ENCODE data around the gene OBSCN. TPM values are rescaled to one million over a fixed set of nuclear protein-coding genes. Genes with fewer than 3 reads are reported as not detected.

The OBSCN gene
- total RNA-seq, 1 donor from 2014 or later, result 316 TPM

DNA sequence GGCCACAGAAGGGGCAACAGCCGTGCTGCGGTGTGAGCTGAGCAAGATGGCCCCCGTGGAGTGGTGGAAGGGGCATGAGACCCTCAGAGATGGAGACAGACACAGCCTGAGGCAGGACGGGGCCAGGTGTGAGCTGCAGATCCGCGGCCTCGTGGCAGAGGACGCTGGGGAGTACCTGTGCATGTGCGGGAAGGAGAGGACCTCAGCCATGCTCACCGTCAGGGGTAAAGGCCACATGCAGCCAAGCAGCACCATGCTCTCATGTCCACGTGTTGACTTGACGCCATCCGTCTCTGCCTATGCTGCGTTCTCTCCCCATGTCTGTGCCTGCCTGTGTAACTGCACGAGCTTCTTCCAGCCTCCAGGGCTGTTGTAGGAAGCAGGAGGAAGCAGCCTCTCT, 85.5 kb downstream of the OBSCN start:
- peaks cover 87% of the 10 kb centered on the region for H3K36me3 ChIP-seq
- H3K4me1 ChIP-seq, result no peaks in the 10 kb centered on the region
- TF ChIP-seq CTCF (IDR thresholded peaks at IDR 0.05; ENCODE audit: borderline replicate concordance), result no peak
- intact Hi-C loops (cut with micrococcal nuclease), result no loop called here
- no peaks in the 10 kb centered on the region for H3K27me3 ChIP-seq (ENCODE audit: low read depth)
- H3K4me3 ChIP-seq, result no peak overlapping the region
- H3K9me3 ChIP-seq (replicated peaks), result peaks cover 3% of the 10 kb centered on the region
- no peak overlapping the region for H3K27ac ChIP-seq (replicated peaks)
- no peak for DNase-seq

DNA sequence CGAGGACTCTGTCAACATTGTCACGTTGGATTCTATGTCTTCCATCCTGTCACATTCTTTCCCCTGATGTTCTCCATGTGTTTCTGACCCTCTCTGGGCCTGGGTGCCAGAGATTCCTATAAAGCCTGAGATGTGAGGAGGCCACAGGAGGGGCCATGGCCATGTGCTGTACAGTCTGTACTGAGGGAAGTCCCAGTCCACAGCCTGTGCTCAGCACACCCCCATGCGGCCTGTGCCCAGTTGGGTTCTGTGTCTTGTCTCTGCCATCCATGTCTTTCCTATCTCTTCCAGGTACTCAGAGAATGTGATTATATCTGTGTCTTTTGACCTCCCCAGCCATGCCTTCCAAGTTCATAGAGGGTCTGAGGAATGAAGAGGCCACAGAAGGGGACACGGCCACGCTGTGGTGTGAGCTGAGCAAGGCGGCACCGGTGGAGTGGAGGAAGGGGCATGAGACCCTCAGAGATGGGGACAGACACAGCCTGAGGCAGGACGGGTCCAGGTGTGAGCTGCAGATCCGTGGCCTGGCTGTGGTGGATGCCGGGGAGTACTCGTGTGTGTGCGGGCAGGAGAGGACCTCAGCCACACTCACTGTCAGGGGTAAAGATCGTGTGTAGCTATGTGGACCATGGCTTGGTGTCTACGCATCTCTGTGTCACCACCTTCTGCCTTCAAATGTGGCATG, 86.1 kb downstream of the OBSCN start:
- DNase-seq, result peak; percentile 11
- Histone ChIP-seq H3K9me3 (replicated peaks) (peaks cover 3% of the 10 kb centered on the region), H3K27me3 (ENCODE audit: low read depth) (no peaks in the 10 kb centered on the region), H3K4me3 (no peak overlapping the region), H3K27ac (replicated peaks) (no peak overlapping the region), H3K36me3 (peaks cover 87% of the 10 kb centered on the region), H3K4me1 (no peaks in the 10 kb centered on the region)
- intact Hi-C loops (cut with micrococcal nuclease), result no loop called here
- no peak for TF ChIP-seq CTCF (IDR thresholded peaks at IDR 0.05; ENCODE audit: borderline replicate concordance)

GRCh38 chr1:228294717-228295116, 86.9 kb downstream of the OBSCN start:
- intact Hi-C loops (cut with micrococcal nuclease), result no loop called here
- Histone ChIP-seq H3K4me3 (no peak overlapping the region), H3K27ac (replicated peaks) (no peak overlapping the region), H3K36me3 (peaks cover 91% of the 10 kb centered on the region), H3K9me3 (replicated peaks) (peaks cover 3% of the 10 kb centered on the region), H3K4me1 (no peaks in the 10 kb centered on the region), H3K27me3 (ENCODE audit: low read depth) (no peaks in the 10 kb centered on the region)
- TF ChIP-seq CTCF (IDR thresholded peaks at IDR 0.05; ENCODE audit: borderline replicate concordance), result no peak
- DNase-seq, result peak; percentile 3

- H3K27me3 ChIP-seq (ENCODE audit: low read depth), result no peaks in the 10 kb centered on the region
- no peak overlapping the region for H3K27ac ChIP-seq (replicated peaks)
- no peaks in the 10 kb centered on the region for H3K4me1 ChIP-seq
- TF ChIP-seq CTCF (IDR thresholded peaks at IDR 0.05; ENCODE audit: borderline replicate concordance), result no peak
- no peak for DNase-seq
- H3K36me3 ChIP-seq, result peaks cover 91% of the 10 kb centered on the region
- peaks cover 3% of the 10 kb centered on the region for H3K9me3 ChIP-seq (replicated peaks)
- H3K4me3 ChIP-seq, result no peak overlapping the region
- intact Hi-C loops (cut with micrococcal nuclease), result no loop called here
Observed at GRCh38 chr1:228295201-228295600, 87.4 kb downstream of the OBSCN start.

DNA sequence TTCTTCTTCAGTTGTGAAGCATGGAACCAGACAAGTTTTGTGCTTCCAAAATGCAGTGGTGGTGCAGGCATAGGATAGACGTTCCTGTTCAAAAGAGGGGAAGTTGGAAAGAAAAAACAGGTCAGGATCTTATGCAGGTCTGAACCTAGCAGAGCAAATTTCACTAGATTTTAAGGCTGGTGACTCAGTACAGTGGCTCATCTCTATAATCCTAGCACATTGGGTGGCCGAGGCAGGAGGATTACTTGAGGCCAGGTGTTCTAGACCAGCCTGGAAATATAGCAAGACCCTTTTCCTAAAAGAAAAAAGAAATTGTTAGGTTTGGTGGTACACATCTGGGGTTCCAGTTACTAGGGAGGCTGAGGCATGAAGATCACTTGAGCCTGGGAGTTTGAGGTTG, 88.1 kb downstream of the OBSCN start:
- no peak overlapping the region for H3K27ac ChIP-seq (replicated peaks)
- H3K27me3 ChIP-seq (ENCODE audit: low read depth), result no peaks in the 10 kb centered on the region
- peaks cover 10% of the 10 kb centered on the region for H3K9me3 ChIP-seq (replicated peaks)
- H3K36me3 ChIP-seq, result peaks cover 91% of the 10 kb centered on the region
- no peak for TF ChIP-seq CTCF (IDR thresholded peaks at IDR 0.05; ENCODE audit: borderline replicate concordance)
- intact Hi-C loops (cut with micrococcal nuclease), result no loop called here
- no peaks in the 10 kb centered on the region for H3K4me1 ChIP-seq
- H3K4me3 ChIP-seq, result no peak overlapping the region
- DNase-seq, result no peak

Measured in left ventricle myocardium inferior (tissue), 1 donor.